Measurements from ENCODE around the gene FAM135A. TPM values are rescaled to one million over a fixed set of nuclear protein-coding genes. Genes with fewer than 3 reads are reported as not detected.
"Not testable (repeated sequence)": the region's sequence is repeated elsewhere in the genome, so short reads cannot be mapped to it uniquely, and the experiment has no call there.

Gene FAM135A
- total and polyA plus RNA-seq, 12 donors = 4.8 to 18.0 (median 12.8) TPM

DNA sequence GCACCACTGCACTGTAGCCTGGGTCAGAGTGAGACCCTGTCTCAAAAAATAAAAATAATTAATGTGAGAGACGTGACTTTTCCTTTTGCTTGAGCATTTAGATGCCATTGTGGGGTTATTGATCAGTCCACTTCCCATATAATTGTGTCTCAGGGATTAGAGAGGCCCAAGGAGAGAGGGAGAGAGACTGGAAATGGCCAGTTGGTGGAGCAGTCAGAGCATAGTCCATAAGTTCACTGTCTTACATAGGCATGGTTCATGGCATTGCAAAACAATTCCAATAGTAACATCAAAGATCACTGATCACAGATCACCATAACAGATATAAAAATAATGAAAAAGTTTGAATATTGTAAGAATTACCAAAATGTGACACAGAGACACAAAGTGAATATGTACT, 138.3 kb downstream of the FAM135A start:
- H3K4me1 ChIP-seq = peaks cover 0 to 5% (median 0%) of the 10 kb centered on the region in 9 donors
- peak overlapping the region in 5 of 10 donors; percentile 63 to 76 (median 74) for H3K27ac ChIP-seq
- no peaks in the 10 kb centered on the region for H3K27me3 ChIP-seq
- no peaks in the 10 kb centered on the region for H3K9me3 ChIP-seq
- no peak overlapping the region for H3K4me3 ChIP-seq
- intact Hi-C loops (cut with DNase I) = loop anchor here in 4 of 10 donors (5.0 to 10.0 kb wide), 3 partner anchors 133 to 333 kb away; no protein-coding TSS in a partner anchor
- H3K36me3 ChIP-seq = peaks cover 0 to 15% (median 0%) of the 10 kb centered on the region in 9 donors
- DNase-seq (no peak), ATAC-seq (peak; percentile 23 to 79 (median 58))
- 87 to 95% methylated on average over 1 of the region's 1 CpG for WGBS, 2 donors
- TF ChIP-seq, protein P1, sequence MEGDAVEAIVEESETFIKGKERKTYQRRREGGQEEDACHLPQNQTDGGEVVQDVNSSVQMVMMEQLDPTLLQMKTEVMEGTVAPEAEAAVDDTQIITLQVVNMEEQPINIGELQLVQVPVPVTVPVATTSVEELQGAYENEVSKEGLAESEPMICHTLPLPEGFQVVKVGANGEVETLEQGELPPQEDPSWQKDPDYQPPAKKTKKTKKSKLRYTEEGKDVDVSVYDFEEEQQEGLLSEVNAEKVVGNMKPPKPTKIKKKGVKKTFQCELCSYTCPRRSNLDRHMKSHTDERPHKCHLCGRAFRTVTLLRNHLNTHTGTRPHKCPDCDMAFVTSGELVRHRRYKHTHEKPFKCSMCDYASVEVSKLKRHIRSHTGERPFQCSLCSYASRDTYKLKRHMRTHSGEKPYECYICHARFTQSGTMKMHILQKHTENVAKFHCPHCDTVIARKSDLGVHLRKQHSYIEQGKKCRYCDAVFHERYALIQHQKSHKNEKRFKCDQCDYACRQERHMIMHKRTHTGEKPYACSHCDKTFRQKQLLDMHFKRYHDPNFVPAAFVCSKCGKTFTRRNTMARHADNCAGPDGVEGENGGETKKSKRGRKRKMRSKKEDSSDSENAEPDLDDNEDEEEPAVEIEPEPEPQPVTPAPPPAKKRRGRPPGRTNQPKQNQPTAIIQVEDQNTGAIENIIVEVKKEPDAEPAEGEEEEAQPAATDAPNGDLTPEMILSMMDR (IDR thresholded peaks at IDR 0.05) = peak in 5 of 9 donors; percentile 12 to 34 (median 24)

DNA sequence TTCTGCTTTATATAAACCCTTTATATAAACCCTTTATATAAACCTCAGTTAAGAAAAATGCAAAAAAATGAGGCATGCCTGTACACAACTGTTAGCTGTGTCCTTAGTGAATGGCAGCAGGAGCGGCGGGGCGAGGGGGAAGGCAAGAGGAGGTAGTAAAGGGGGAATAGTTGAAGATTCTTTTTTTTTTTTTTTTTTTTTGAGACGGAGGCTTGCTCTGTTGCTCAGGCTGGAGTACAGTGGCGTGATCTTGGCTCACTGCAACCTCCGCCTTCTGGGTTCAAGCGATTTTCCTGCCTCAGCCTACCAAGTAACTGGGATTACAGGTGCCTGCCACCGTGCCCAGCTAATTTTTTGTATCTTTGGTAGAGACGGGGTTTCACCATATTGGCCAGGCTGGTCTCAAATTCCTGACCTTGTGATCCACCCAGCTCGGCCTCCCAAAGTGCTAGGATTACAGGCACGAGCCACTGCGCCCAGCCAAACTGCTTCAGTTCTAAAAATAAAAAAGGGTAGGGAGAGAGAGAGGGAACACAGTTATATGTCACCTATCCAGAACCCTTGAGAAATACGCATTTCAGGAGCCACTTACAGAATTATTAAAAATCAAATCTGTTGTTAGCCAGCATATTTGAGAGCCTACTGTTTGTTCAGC, 139.1 kb downstream of the FAM135A start:
- peak; percentile 25 to 34 for DNase-seq
- H3K4me1 ChIP-seq, H3K9me3 ChIP-seq, H3K27me3 ChIP-seq: not testable (repeated sequence)
- H3K36me3 ChIP-seq = peaks cover 0 to 21% (median 0%) of the 10 kb centered on the region in 9 donors
- peak overlapping the region in 5 of 10 donors; percentile 2 to 23 (median 10) for H3K4me3 ChIP-seq
- ATAC-seq = peak; percentile 80 to 97 (median 93)
- 52 to 68% methylated on average over 12 to 13 of the region's 13 CpGs for WGBS, 2 donors
- peak overlapping the region in 7 of 10 donors; percentile 62 to 76 (median 74) for H3K27ac ChIP-seq
- intact Hi-C loops (cut with DNase I) = loop anchor here in 5 of 10 donors (2.0 to 10.0 kb wide), 4 partner anchors 132 to 332 kb away; no protein-coding TSS in a partner anchor

DNA sequence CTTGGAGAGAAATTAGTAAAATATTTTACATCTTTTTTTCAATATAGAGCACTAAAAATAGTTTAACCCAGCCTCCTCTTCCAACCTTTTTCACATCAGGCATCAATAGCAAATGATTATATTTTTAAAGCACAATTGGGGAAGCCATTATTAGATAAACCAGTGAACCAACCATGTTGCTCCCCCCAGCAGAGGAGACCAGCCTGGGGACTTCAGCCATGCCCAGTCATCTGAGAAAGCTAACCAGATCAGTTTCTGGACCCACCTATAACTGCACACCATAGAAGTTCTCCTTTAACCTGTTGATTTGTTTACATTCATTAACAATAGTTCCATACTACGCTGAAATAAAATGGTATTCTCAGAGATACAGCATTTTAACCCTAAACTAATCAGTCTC, 139.7 kb downstream of the FAM135A start:
- no peak for DNase-seq

DNA sequence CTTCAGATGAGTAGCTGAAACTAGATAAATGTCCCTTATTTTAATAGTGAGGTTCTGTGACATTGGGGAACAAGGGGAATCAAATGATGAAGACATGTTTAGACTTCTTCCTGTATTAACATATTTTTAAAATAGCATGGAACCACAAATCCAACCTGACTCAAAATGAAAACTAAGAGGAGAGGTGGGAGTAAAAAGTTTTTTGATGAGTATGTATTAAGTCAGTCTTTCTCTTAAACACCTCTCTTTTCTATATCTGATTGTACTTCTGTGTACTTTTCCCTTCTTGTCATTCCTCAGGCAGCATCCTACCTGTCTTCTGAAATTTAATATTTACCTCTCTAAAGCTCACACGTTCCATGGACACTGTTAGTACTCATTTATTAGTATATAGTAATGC, 144.7 kb downstream of the FAM135A start:
- no peak for DNase-seq
- peaks cover 0 to 33% (median 0%) of the 10 kb centered on the region in 9 donors for H3K36me3 ChIP-seq
- intact Hi-C loops (cut with DNase I) = loop anchor here in 3 of 10 donors (10.0 kb wide), 2 partner anchors 127 to 327 kb away; no protein-coding TSS in a partner anchor
- H3K27me3 ChIP-seq = no peaks in the 10 kb centered on the region
- TF ChIP-seq, protein P1 (IDR thresholded peaks at IDR 0.05) = no peak
- H3K27ac ChIP-seq = no peak overlapping the region
- 89 to 95% methylated on average over 1 of the region's 1 CpG for WGBS, 2 donors
- no peak overlapping the region for H3K4me3 ChIP-seq
- H3K9me3 ChIP-seq = no peaks in the 10 kb centered on the region
- H3K4me1 ChIP-seq = no peaks in the 10 kb centered on the region
- no peak for ATAC-seq

More for the DNA sequence above, 139.7 kb downstream of the FAM135A start:
- H3K9me3 ChIP-seq = no peaks in the 10 kb centered on the region
- H3K27me3 ChIP-seq = no peaks in the 10 kb centered on the region
- peak overlapping the region in 1 of 10 donors; percentile 21 for H3K4me3 ChIP-seq
- TF ChIP-seq, protein P1 (IDR thresholded peaks at IDR 0.05) = no peak
- ATAC-seq = peak in 2 of 8 donors; percentile 33 to 44
- WGBS, 2 donors = 83 to 95% methylated on average over 1 of the region's 1 CpG
- intact Hi-C loops (cut with DNase I) = loop anchor here in 5 of 10 donors (2.0 to 10.0 kb wide), 4 partner anchors 132 to 332 kb away; no protein-coding TSS in a partner anchor
- peaks cover 0 to under 1% (median 0%) of the 10 kb centered on the region in 9 donors for H3K4me1 ChIP-seq
- peaks cover 0 to 23% (median 0%) of the 10 kb centered on the region in 9 donors for H3K36me3 ChIP-seq
- peak overlapping the region in 7 of 10 donors; percentile 62 to 76 (median 74) for H3K27ac ChIP-seq

DNA sequence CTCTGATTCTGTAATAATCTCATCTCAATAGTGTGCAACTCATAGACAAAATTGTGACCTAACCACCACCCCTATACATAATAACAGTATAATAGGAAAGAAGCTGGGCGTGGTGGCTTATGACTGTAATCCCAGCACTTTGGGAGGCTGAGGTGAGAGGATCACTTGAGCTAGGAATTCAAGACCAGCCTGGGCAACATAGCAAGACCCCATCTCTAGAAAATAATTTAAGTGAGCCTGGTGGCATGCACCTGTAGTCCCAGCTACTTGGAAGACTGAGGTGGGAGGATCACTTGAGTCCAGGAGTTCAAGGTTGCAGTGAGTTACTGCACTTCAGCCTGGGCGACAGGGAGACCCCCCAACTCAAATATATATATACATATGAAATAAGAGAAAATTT, 149.1 kb downstream of the FAM135A start:
- H3K27ac ChIP-seq, DNase-seq, H3K4me1 ChIP-seq, H3K27me3 ChIP-seq, H3K9me3 ChIP-seq, ATAC-seq, H3K4me3 ChIP-seq: not testable (repeated sequence)
- intact Hi-C loops (cut with DNase I) = loop anchor here in 2 of 10 donors (10.0 kb wide), 2 partner anchors 102 to 122 kb away; partner anchors contain the start of gene SMAP1 (in 1 of the 2)
- WGBS, 2 donors = 74 to 93% methylated on average over 2 of the region's 2 CpGs
- peaks cover 0 to 25% (median 0%) of the 10 kb centered on the region in 9 donors for H3K36me3 ChIP-seq
